CD4-positive, alpha-beta T cell (primary cell): Measurements from ENCODE around the gene IGFBP4. TPM values are rescaled to one million over a fixed set of nuclear protein-coding genes. Genes with fewer than 3 reads are reported as not detected.

ENCODE experiments used
- ATAC-seq: fragments of 200-7000 bp; cut with Tn5 transposase; one replicate; pipeline ENCODE4 v1.10.0; 2022; ENCODE audit warnings: mild to moderate bottlenecking; ENCODE audit not compliant: poor library complexity
- CTCF ChIA-PET: fragments of 350-600 bp; sonication (Branson Sonifier 250); formaldehyde crosslinking; loops from one replicate; lab custom pipeline; 2021; ENCODE audit warnings: antibody characterized with exemption, inconsistent platforms; lab: Charles Lee
- POLR2A ChIA-PET: fragments of 350-600 bp; sonication (Branson Sonifier 250); formaldehyde crosslinking; loops from one replicate; lab custom pipeline; 2021; ENCODE audit warnings: antibody characterized with exemption, inconsistent platforms; lab: Charles Lee
- DNase-seq, 14 experiments: peaks; one replicate each; pipeline ENCODE4 v3.0.0-alpha.2; 2013 to 2020; ENCODE audit warnings: mixed read lengths in 2 of 14
- H3K27ac ChIP-seq, 2 donors: one replicate each; pipeline versions ENCODE4 v1.5.1 to v1.7.0; 2013; ENCODE audit warnings: low read length in 2 of 2, low read depth in 1 of 2, mild to moderate bottlenecking in 1 of 2
- H3K27me3 ChIP-seq, 2 experiments: 1 replicate in 1 of 2; 2 replicates in 1 of 2; pipeline versions ENCODE4 v1.6.1 to v1.7.0; 2013; ENCODE audit warnings: low read length in 2 of 2, control low read depth in 1 of 2, mild to moderate bottlenecking in 1 of 2, moderate library complexity in 1 of 2; ENCODE audit not compliant: insufficient read depth in 2 of 2, control insufficient read depth in 1 of 2
- H3K36me3 ChIP-seq: one replicate; pipeline ENCODE4 v1.6.1; 2013; ENCODE audit warnings: low read length, control low read depth; ENCODE audit not compliant: insufficient read depth
- H3K4me1 ChIP-seq: one replicate; pipeline ENCODE4 v1.6.1; 2013; ENCODE audit warnings: low read length, control low read depth; ENCODE audit not compliant: insufficient read depth
- H3K4me3 ChIP-seq: one replicate; pipeline ENCODE4 v1.5.1; 2013; ENCODE audit warnings: mild to moderate bottlenecking, low read length, moderate library complexity
- H3K9me3 ChIP-seq, 2 experiments: 1 replicate in 1 of 2; 2 replicates in 1 of 2; pipeline versions ENCODE4 v1.6.1 to v1.7.0; 2013; ENCODE audit warnings: low read length in 2 of 2, mild to moderate bottlenecking in 2 of 2, control low read depth in 1 of 2, moderate library complexity in 1 of 2; ENCODE audit not compliant: control insufficient read depth in 1 of 2, insufficient read depth in 1 of 2
- H3K27ac Mint-ChIP-seq: one replicate; pipeline ENCODE4 v1.8.0; 2020; ENCODE audit warnings: mixed read lengths
- H3K27me3 Mint-ChIP-seq: one replicate; pipeline ENCODE4 v1.8.0; 2021; ENCODE audit warnings: mixed read lengths
- H3K36me3 Mint-ChIP-seq: one replicate; pipeline ENCODE4 v1.8.0; 2021; ENCODE audit warnings: low read depth, mixed read lengths
- H3K4me1 Mint-ChIP-seq: one replicate; pipeline ENCODE4 v1.8.0; 2021; ENCODE audit warnings: low read depth, mixed read lengths
- H3K4me3 Mint-ChIP-seq: one replicate; pipeline ENCODE4 v1.8.0; 2020; ENCODE audit warnings: mild to moderate bottlenecking, mixed read lengths
- H3K9me3 Mint-ChIP-seq: one replicate; pipeline ENCODE4 v1.8.0; 2020; ENCODE audit warnings: mixed read lengths
- CTCF ChIP-seq: fragments of 200-600 bp; IDR thresholded peaks from one replicate; pipeline ENCODE4 v1.8.0; 2022; ENCODE audit warnings: antibody characterized with exemption, mild to moderate bottlenecking
- intact Hi-C, 2 experiments: fragments of 100-400 bp; cut with DNase I in 1 of 2; cut with micrococcal nuclease in 1 of 2; formaldehyde crosslinking; loops; one replicate each; pipeline versions ENCODE4 v1.15.1 to v1.9.0; 2023 to 2025; cut with DNase I, micrococcal nuclease
- total RNA-seq, 174 experiments: library from RNA in 2 of 174; stranded (reverse) in 2 of 174; gene quantifications; one replicate each; pipeline ENCODE4 v1.2.3 and lab custom pipeline; 2021 to 2026

IGFBP4 gene
- total RNA-seq, 2 experiments from 2014 or later, result 2.5 to 2.6 TPM

GRCh38 chr17:40497695-40498094 is 54.4 kb downstream of the IGFBP4 start:
- H3K9me3 ChIP-seq, result no peaks in the 10 kb centered on the region
- H3K27ac Mint-ChIP-seq, result no peak overlapping the region
- POLR2A ChIA-PET, result interaction anchor here (0.8 to 1.1 kb wide), 3 partner anchors 17 to 49 kb away, joined by 3 to 4 read pairs (median 4); no protein-coding TSS in a partner anchor
- H3K36me3 Mint-ChIP-seq, result no peaks in the 10 kb centered on the region
- DNase-seq (no peak), ATAC-seq (no peak)
- H3K4me3 Mint-ChIP-seq, result no peak overlapping the region
- intact Hi-C loops, result no loop called here
- H3K4me3 ChIP-seq, result no peak overlapping the region
- CTCF ChIA-PET, result no interaction called here
- no peak overlapping the region for H3K27ac ChIP-seq
- no peaks in the 10 kb centered on the region for H3K4me1 ChIP-seq
- H3K9me3 Mint-ChIP-seq, result no peaks in the 10 kb centered on the region
- H3K27me3 ChIP-seq, result no peaks in the 10 kb centered on the region
- TF ChIP-seq CTCF, result no peak
- H3K36me3 ChIP-seq, result no peaks in the 10 kb centered on the region
- H3K27me3 Mint-ChIP-seq, result no peaks in the 10 kb centered on the region
- H3K4me1 Mint-ChIP-seq, result no peaks in the 10 kb centered on the region

- Mint-ChIP-seq H3K27me3 (no peaks in the 10 kb centered on the region), H3K4me1 (no peaks in the 10 kb centered on the region), H3K36me3 (no peaks in the 10 kb centered on the region), H3K4me3 (no peak overlapping the region), H3K9me3 (no peaks in the 10 kb centered on the region), H3K27ac (no peak overlapping the region)
- intact Hi-C loops, result no loop called here
- ChIA-PET CTCF (no interaction called here), POLR2A (interaction anchor here (0.8 to 1.4 kb wide), 4 partner anchors 18 to 49 kb away, joined by 3 to 4 read pairs (median 4); no protein-coding TSS in a partner anchor)
- no peaks in the 10 kb centered on the region for H3K36me3 ChIP-seq
- no peak for DNase-seq
- no peaks in the 10 kb centered on the region for H3K9me3 ChIP-seq
- H3K27ac ChIP-seq, result no peak overlapping the region
- H3K4me1 ChIP-seq, result no peaks in the 10 kb centered on the region
- H3K27me3 ChIP-seq, result no peaks in the 10 kb centered on the region
- TF ChIP-seq CTCF, result no peak
- no peak overlapping the region for H3K4me3 ChIP-seq
- ATAC-seq, result no peak
These were observed 55.2 kb downstream of the IGFBP4 start for GRCh38 chr17:40498281-40499084.

- Mint-ChIP-seq H3K4me3 (no peak overlapping the region), H3K9me3 (no peaks in the 10 kb centered on the region), H3K36me3 (no peaks in the 10 kb centered on the region), H3K27ac (no peak overlapping the region), H3K27me3 (no peaks in the 10 kb centered on the region), H3K4me1 (no peaks in the 10 kb centered on the region)
- Histone ChIP-seq H3K4me1 (no peaks in the 10 kb centered on the region), H3K27ac (no peak overlapping the region), H3K9me3 (no peaks in the 10 kb centered on the region), H3K27me3 (no peaks in the 10 kb centered on the region), H3K4me3 (no peak overlapping the region), H3K36me3 (no peaks in the 10 kb centered on the region)
- intact Hi-C loops, result no loop called here
- CTCF ChIA-PET, result no interaction called here
- ATAC-seq, result no peak
- TF ChIP-seq CTCF, result no peak
- POLR2A ChIA-PET, result interaction anchor here (0.9 to 1.4 kb wide), 2 partner anchors 8 to 20 kb away, joined by 3 read pairs; no protein-coding TSS in a partner anchor
- DNase-seq, result no peak
These were observed 56.4 kb downstream of the IGFBP4 start for GRCh38 chr17:40499551-40500189.
